GM19397 (cell line): Measurements from ENCODE around the gene ALDH7A1.
"Not testable (repeated sequence)": the region's sequence is repeated elsewhere in the genome, so short reads cannot be mapped to it uniquely, and the experiment has no call there.

Experiments used
- ATAC-seq: cut with Tn5 transposase; IDR thresholded peaks from one replicate; pipeline ENCODE4 v1.9.1; 2021; ENCODE audit warnings: mild to moderate bottlenecking, moderate library complexity; ENCODE audit not compliant: unreplicated experiment

Gene ALDH7A1

DNA sequence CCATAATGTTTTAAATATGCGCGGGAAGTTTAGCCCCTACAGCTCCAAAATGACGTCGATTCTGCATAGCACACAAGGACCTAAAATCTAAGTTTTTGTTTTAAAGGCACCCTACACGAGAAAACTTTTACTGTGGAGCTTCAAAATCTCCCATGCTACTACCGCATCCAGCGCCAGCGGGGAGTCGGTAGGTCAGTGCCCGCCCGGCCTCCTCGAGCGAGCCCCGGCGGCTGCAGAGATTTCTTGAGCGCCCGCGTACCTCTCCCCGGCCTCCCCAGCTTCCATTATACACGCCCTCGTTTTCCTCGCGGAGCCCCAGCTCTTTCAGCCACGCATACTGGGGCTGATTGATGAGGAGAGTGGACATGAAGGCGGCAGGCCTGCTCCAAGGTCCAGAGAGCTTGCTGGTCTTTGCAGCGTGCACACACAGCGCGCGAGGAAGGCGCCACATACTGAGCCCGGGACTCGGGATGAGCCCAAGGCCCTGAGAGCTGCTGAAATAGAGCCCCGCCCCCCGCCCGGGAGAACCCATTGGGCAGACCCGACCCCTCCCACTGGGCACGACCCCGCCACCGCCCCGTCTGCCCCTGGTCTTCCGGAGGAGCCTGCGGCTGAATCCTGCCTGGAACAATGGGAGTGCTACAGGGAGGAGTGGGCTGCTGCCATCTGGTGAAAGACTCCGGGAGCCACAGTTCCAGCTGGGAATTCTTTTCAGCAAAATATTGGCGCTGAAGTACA is at the start of gene ALDH7A1:
Gene ALDH7A1, minus strand, starts transcription at position 472 of the 738 bp plus-strand sequence. Its CDS starts 21 bp downstream, at position 451.
- ATAC-seq: peak; percentile 89

DNA sequence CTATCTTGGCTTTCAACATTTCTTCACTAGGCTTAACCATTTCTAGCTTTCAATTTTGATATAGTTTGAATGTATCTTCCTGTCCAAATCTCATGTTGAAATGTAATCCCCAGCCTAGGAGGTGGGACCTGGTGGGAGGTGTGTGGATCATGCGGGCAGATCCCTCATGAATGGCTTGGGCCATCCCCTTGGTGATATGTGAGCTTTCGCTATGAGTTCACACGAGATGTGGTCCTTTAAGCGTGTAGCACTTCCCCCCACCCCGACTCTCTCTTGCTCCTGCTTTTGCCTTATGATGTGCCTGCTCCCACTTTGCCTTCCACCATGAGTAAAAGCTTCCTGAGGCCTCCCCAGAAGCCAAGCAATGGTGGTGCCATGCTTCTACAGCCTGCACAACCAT is 46.4 kb upstream of the ALDH7A1 start:
- no peak for ATAC-seq

DNA sequence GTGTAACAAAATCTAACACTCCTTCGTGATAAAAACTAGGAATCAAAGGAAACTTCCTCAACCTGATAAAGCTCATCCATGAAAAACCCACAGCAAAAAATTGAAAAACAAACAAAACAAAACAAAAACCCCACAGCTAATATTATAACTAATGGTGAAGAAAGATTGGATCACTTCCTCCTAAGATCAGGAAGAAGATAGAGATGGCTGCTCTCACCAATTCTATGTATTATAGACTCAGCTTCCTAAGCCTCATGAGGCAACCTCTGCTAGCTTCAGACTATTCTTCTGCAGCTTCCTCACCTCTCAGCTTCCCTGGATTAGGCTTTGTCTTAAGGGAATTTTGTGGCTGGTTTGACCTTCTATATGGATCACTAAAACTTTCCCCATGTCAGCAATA is 45.8 kb upstream of the ALDH7A1 start:
- no peak for ATAC-seq

- ATAC-seq: no peak
Observed at GRCh38 chr5:126636956-126637355, 41.9 kb upstream of the ALDH7A1 start.

DNA sequence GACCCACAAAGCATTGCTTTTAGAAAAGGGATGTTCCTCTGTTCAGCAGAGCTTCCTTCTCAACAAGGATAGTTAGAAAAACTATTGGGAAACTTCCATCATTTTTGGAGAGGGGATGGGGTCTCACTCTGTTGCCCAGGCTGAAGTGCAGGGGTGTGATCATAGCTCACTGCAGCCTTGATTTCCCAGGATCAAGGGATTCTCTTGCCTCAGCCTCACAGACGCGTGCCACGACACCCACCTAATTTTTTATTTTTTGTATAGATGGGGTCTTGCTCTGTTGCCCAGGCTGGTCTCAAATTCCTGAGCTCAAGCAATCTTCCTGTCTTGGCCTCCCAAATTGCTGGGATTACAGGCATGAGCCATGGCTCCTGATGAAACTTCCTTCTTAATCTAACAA is 40.6 kb upstream of the ALDH7A1 start:
- ATAC-seq: no peak

- ATAC-seq: no peak
Observed at GRCh38 chr5:126633552-126633951, 38.5 kb upstream of the ALDH7A1 start.

DNA sequence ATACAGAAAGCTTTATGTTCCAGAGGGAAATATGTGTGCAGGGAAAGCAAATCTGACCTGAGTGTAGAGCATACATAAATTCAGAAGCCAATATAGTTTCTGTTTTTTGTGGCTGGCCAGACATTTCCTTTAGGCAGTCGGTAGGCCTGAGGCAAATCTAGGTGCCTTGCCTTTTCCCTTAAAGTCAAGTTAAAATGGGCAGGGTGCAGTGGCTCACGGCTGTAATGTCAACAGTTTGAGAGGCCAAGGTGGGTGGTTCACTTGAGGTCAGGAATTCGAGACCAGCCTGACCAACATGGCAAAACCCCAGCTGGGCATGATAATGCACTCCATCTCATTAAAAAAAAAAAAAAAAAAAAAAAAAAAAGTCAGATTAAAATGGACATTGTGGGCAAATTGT is 36.9 kb upstream of the ALDH7A1 start:
- ATAC-seq: no peak

- no peak for ATAC-seq
Observed at GRCh38 chr5:126628102-126628501, 33.1 kb upstream of the ALDH7A1 start.

DNA sequence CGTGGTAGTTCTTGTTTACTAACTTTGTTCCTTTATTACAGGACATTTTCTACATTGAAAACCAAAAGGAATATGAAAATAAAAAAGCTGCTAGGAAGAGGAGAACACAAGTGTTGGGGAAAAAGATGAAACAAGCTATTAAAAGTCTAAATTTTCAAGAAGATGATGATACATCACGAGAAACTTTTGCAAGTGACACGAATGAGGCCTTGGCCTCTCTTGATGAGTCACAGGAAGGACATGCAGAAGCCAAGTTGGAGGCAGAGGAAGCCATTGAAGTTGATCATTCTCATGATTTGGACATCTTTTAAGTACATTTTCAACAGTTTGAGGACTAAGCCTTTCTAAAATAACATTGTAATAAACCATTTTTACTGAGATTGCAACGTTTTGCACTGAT is 29.5 kb upstream of the ALDH7A1 start:
- no peak for ATAC-seq

DNA sequence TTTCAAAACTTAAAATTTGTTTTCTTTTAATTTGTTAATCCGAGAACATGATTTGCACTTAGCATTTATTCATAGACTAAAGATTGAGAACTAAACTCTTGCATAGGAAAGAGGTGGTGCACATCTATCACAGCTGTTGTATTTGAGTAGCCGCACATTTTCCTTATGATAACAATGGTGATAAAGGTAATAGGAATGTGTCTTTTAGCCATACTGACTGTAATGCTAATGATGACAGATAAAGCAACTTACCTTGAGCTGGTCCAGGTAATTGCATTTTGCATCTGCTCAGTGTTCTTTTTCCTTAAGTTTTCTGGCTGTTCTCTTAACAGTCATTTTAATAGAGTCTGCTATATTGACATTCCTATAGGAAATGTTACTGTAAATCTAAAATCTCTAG is 24.8 kb upstream of the ALDH7A1 start:
- ATAC-seq: no peak

- not testable (repeated sequence) for ATAC-seq
Observed at GRCh38 chr5:126617603-126618002, 22.6 kb upstream of the ALDH7A1 start.

DNA sequence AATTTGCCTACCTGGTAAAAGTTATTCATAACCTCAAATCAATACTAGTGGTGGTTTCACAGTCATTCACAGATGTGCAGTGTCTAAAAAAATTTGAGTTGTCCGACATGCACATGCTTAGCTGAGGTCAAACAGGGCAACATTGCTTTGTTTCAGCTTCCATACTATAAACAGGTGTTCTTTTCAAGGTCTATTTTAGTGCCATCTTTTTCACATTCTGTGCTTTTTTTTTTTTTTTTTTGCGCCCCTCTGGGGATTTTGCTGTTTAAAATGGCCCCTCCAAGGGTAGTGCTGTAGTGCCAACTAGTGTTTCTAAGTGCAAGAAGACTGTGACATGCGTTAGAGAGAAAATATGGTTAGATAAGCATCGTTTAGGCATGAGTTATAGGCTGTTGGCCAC is 20.3 kb upstream of the ALDH7A1 start:
- ATAC-seq: peak; percentile 90

GRCh38 chr5:126613941-126614592 is 19.0 kb upstream of the ALDH7A1 start:
- ATAC-seq: no peak

- no peak for ATAC-seq
Observed at GRCh38 chr5:126610616-126611015, 15.6 kb upstream of the ALDH7A1 start.

DNA sequence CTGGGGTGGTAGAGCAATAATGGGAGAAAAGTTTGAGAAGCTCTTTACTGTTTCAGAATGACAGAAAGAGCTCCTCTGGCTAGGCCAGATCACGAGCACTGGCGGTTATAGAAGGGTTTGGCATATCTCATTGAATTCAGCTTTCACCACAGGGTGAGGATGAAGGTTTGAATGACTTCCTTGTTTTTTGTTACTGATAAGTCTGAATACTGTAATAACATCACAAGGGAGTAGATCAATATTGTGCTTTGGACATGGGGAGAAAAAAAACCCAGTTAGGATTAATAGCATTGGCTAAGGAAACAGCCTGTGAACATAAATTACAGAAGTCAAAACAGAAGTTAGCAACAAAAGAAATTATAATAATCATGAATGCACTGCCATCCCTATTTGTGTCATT is 15.1 kb upstream of the ALDH7A1 start:
- ATAC-seq: no peak

GRCh38 chr5:126605525-126605924 is 10.5 kb upstream of the ALDH7A1 start:
- no peak for ATAC-seq

GRCh38 chr5:126603402-126603991 is 8.5 kb upstream of the ALDH7A1 start:
- ATAC-seq: no peak

DNA sequence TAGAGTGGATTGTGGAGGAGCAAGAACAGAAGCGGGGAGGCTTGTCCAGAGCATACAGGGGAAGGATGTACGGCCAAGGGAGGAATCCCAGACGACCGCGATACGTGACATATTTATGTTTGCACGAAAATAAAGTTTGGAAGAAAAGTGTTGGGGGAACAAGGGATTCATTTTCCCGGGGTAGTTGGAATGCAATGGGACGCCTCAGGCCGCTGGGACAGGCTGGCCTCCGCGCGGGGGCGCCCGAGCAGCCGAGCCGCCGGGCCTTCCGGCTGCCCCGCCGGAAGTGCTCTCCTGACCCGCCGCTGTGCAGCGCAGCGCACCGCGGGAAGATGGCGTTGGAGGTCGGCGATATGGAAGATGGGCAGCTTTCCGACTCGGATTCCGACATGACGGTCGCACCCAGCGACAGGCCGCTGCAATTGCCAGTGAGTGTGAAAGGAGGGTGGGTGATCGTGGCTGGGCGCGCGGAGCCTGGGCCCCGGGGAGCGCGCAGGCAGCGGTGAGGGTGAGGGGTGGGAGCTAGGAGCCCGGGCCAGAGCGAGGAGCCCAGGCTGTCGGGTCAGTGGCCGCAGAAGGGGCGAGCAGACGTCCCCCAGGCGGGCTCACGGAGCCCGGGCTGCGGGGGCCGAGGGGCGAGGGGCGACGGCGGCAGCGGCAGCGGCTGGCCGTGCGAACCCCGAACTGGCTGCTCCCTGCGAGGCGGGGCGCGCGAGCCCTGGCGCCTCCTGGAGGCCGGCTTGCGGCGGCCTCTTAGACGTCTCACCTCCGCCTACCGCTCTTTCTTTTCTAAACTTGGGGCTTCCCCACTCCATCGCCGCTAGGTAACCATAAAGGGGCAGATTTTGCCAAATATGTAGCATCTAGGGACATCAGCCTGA is 5.9 kb upstream of the ALDH7A1 start, which contains the start of gene PHAX:
Gene PHAX, plus strand, starts transcription at position 317 of the 881 bp plus-strand sequence. Its CDS starts 16 bp downstream, at position 333.
- peak; percentile 96 for ATAC-seq

DNA sequence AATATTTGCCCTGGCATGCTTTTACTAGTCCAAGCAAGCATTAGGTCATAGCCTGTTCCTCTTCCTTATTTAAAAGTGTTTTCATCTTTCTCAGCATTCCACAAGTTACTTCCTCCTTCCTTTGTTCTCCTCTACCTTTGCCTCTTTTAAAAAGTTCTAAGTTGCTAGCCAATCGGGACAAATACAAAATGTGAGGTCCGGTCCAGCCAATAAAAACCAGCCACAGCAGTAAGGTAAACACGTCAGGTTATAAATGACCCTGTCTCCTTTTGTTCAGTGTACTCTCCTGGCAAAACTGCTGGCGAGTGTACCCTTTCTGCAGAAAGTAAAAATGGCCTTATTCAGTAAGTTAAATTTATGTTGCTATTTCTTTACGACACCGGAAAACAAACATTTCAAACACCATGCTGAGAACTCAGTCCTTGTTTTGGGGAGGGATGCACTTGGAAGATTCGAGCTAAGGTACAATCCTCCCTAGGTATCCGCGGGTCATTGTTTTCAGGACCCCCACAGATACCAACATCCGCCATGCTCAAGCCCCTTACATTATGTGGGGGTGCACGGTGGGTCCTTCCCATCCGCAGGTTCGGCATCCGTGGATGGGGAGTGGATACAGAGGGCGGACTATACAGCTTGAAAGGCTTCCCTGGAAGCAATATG is 5.1 kb upstream of the ALDH7A1 start:
- not testable (repeated sequence) for ATAC-seq

DNA sequence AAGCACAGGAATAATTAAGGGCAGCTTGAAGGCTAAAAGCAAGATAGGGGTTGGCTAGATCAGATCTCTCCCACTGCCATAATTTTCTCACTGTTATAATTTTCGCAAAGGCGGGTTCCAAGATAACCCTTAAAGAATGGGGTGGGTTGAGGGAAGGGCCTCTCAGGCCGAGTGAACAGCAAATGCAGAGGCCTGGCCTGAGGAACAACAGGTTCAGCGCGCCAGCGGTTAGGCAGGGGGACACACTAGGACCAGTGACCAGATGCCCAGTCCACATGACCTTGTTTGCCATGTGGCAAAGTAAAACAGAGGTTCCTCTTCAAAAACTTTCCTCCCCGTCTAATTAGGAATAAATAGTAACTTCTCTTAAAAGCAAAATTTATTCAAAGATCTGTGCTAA is 4.5 kb upstream of the ALDH7A1 start:
- ATAC-seq: no peak

DNA sequence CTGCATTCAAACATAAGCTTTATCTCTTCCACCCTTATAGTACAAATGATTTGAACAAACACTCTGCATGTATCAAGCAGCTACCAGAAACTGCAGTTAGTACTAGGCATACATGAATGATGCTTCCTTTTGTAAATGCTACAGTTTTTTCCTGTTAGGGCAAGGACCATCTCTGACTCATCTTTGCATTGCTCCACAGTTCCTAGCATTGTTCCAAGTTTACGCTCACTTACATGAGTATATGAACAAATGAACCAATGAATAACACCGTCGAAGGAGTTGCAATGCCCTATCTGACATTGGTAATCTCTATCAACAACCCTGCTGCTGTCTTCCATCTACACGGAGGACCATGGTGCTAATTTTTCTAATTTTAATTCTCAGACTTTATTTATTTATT is 2.1 kb upstream of the ALDH7A1 start:
- ATAC-seq: no peak
